ENCODE results near the gene ALDH1A2.

The ALDH1A2 gene

DNA sequence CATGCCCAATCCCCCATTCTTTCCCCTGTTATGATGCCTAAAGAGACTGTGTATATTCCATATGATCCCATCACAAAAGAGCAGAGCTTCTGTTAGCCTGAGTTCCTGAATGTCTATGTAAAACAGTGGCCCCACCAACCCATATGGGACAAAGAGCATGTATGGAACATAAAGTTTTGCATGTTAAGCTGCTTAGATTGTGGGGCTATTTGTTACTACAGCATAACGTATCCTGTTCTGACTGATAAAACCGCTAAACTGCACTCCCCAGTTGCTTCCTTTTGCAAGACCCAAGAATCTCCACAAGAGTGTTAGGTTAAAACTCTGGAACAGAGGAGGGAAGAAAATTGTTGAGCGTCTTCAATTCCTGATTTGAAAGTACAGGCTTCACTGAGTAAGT lies 154.8 kb downstream of the ALDH1A2 start:
- H4K8ac ChIP-seq (ENCODE audit: low read depth, low read length): no peak overlapping the region
- H2BK15ac ChIP-seq (ENCODE audit: low read length): no peak overlapping the region
- H4K91ac ChIP-seq (ENCODE audit: low read depth, low read length, poor library complexity): no peak overlapping the region
- H3K4me2 ChIP-seq (ENCODE audit: insufficient read depth, low read length, poor library complexity, severe bottlenecking): no peak overlapping the region
- H3K18ac ChIP-seq (ENCODE audit: low read length): no peak overlapping the region
- WGBS, 2 donors (ENCODE audit: extremely low coverage in 2 of 2, insufficient read length in 2 of 2, insufficient replicate concordance in 1 of 2): no CpG with 5 or more reads among the region's 3 CpGs
- H2BK12ac ChIP-seq (ENCODE audit: low read length): no peak overlapping the region
- no peak overlapping the region for H2AFZ ChIP-seq (ENCODE audit: low read length)
- no peaks in the 10 kb centered on the region for H3K36me3 ChIP-seq (replicated peaks in 1 of 2; ENCODE audit: control insufficient read depth in 2 of 2, insufficient read depth in 2 of 2, low read length in 2 of 2)
- H3K9me3 ChIP-seq (replicated peaks in 1 of 2; ENCODE audit: control insufficient read depth in 2 of 2, insufficient read depth in 1 of 2, low read depth in 1 of 2, low read length in 2 of 2): no peaks in the 10 kb centered on the region
- no peaks in the 10 kb centered on the region for H3K4me1 ChIP-seq (ENCODE audit: control insufficient read depth in 2 of 2, insufficient read depth in 1 of 2, low read depth in 1 of 2, low read length in 2 of 2)
- peaks cover 0 to 2% (median 0%) of the 10 kb centered on the region in 3 experiments for H3K27me3 ChIP-seq (ENCODE audit: control insufficient read depth in 3 of 3, insufficient read depth in 3 of 3, low read depth in 1 of 3, low read length in 3 of 3)
- H3K9ac ChIP-seq (ENCODE audit: low read depth, low read length, poor library complexity): no peak overlapping the region
- H3K4me3 ChIP-seq (ENCODE audit: low read length in 2 of 2): no peak overlapping the region
- H2BK120ac ChIP-seq (ENCODE audit: low read depth, low read length): no peak overlapping the region
- no peak overlapping the region for H3K23ac ChIP-seq (ENCODE audit: low read depth, low read length, poor library complexity)
- H2AK5ac ChIP-seq (ENCODE audit: low read depth, low read length): no peak overlapping the region
- H3K4ac ChIP-seq (ENCODE audit: low read length): no peak overlapping the region
- no peak overlapping the region for H3K27ac ChIP-seq (replicated peaks; ENCODE audit: low read length)
- no peaks in the 10 kb centered on the region for H3K79me1 ChIP-seq (ENCODE audit: low read depth, low read length)
- no peak overlapping the region for H3K14ac ChIP-seq (ENCODE audit: low read length)
- H2BK5ac ChIP-seq (ENCODE audit: low read length): no peak overlapping the region
- no peak for DNase-seq (ENCODE audit: low spot score)

DNA sequence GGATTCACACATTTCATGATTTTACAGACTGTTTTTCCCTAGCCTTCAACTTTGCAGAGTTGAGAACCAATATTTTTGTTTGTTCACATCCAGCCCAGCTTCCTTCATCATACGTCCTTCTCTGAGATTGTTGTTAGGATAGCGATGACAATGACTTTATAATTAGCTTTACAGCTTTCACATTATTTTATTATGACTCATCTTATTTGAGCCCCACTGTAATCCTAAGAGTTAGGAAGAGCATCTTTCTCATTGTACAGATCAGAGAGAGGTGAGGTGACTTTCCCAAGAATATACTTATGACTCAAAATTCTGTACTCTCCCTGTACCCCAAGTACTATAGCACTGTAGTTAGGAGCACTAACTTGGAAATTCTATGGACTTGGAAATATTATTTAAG lies 156.1 kb downstream of the ALDH1A2 start:
- no peak overlapping the region for H2BK120ac ChIP-seq (ENCODE audit: low read depth, low read length)
- H3K79me1 ChIP-seq (ENCODE audit: low read depth, low read length): no peaks in the 10 kb centered on the region

DNA sequence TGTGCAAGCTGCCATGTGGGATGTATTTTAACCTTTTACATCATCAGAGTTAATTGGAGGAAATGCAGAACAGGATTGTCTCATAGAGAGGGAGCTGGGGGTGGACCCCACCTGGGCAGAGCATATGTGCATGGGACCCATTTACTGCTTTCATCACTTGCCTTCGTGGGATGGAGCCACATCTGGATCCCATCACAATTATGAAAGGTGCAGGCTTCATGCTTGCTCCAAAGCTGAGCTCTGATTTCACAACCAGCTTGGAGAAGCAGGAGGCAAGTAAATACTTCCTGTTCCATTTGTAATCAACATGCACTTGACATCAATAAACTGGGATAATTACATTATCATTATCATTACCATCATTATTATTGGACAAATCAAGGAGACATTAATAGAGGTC lies 161.9 kb downstream of the ALDH1A2 start:
- H3K27me3 ChIP-seq (ENCODE audit: control insufficient read depth in 3 of 3, insufficient read depth in 3 of 3, low read depth in 1 of 3, low read length in 3 of 3): no peaks in the 10 kb centered on the region
- no peak overlapping the region for H2BK120ac ChIP-seq (ENCODE audit: low read depth, low read length)
- H3K4ac ChIP-seq (ENCODE audit: low read length): no peak overlapping the region
- no CpG with 5 or more reads among the region's 1 CpG for WGBS, 2 donors (ENCODE audit: extremely low coverage in 2 of 2, insufficient read length in 2 of 2, insufficient replicate concordance in 1 of 2)
- H3K4me3 ChIP-seq (ENCODE audit: low read length in 2 of 2): no peak overlapping the region
- no peak overlapping the region for H2AK5ac ChIP-seq (ENCODE audit: low read depth, low read length)
- no peak overlapping the region for H4K91ac ChIP-seq (ENCODE audit: low read depth, low read length, poor library complexity)
- H2BK5ac ChIP-seq (ENCODE audit: low read length): no peak overlapping the region
- H3K14ac ChIP-seq (ENCODE audit: low read length): no peak overlapping the region
- no peak overlapping the region for H4K8ac ChIP-seq (ENCODE audit: low read depth, low read length)
- no peak overlapping the region for H2BK15ac ChIP-seq (ENCODE audit: low read length)
- H3K79me1 ChIP-seq (ENCODE audit: low read depth, low read length): no peaks in the 10 kb centered on the region
- DNase-seq (ENCODE audit: low spot score): no peak
- H3K4me1 ChIP-seq (ENCODE audit: control insufficient read depth in 2 of 2, insufficient read depth in 1 of 2, low read depth in 1 of 2, low read length in 2 of 2): no peaks in the 10 kb centered on the region
- no peak overlapping the region for H3K18ac ChIP-seq (ENCODE audit: low read length)
- H3K23ac ChIP-seq (ENCODE audit: low read depth, low read length, poor library complexity): no peak overlapping the region
- no peak overlapping the region for H3K4me2 ChIP-seq (ENCODE audit: insufficient read depth, low read length, poor library complexity, severe bottlenecking)
- H2BK12ac ChIP-seq (ENCODE audit: low read length): no peak overlapping the region
- H3K36me3 ChIP-seq (replicated peaks in 1 of 2; ENCODE audit: control insufficient read depth in 2 of 2, insufficient read depth in 2 of 2, low read length in 2 of 2): no peaks in the 10 kb centered on the region
- no peak overlapping the region for H2AFZ ChIP-seq (ENCODE audit: low read length)
- no peak overlapping the region for H3K27ac ChIP-seq (replicated peaks; ENCODE audit: low read length)
- no peak overlapping the region for H3K9ac ChIP-seq (ENCODE audit: low read depth, low read length, poor library complexity)
- H3K9me3 ChIP-seq (replicated peaks in 1 of 2; ENCODE audit: control insufficient read depth in 2 of 2, insufficient read depth in 1 of 2, low read depth in 1 of 2, low read length in 2 of 2): no peaks in the 10 kb centered on the region

More for the DNA sequence above, 156.1 kb downstream of the ALDH1A2 start:
- Histone ChIP-seq H3K9me3 (replicated peaks in 1 of 2; ENCODE audit: control insufficient read depth in 2 of 2, insufficient read depth in 1 of 2, low read depth in 1 of 2, low read length in 2 of 2) (no peaks in the 10 kb centered on the region), H2BK5ac (ENCODE audit: low read length) (no peak overlapping the region), H3K9ac (ENCODE audit: low read depth, low read length, poor library complexity) (no peak overlapping the region), H3K23ac (ENCODE audit: low read depth, low read length, poor library complexity) (no peak overlapping the region), H2AK5ac (ENCODE audit: low read depth, low read length) (no peak overlapping the region), H3K4me3 (ENCODE audit: low read length in 2 of 2) (no peak overlapping the region), H3K14ac (ENCODE audit: low read length) (no peak overlapping the region), H2BK12ac (ENCODE audit: low read length) (no peak overlapping the region), H3K18ac (ENCODE audit: low read length) (no peak overlapping the region), H2AFZ (ENCODE audit: low read length) (no peak overlapping the region), H3K4me1 (ENCODE audit: control insufficient read depth in 2 of 2, insufficient read depth in 1 of 2, low read depth in 1 of 2, low read length in 2 of 2) (no peaks in the 10 kb centered on the region), H3K4me2 (ENCODE audit: insufficient read depth, low read length, poor library complexity, severe bottlenecking) (no peak overlapping the region), H2BK15ac (ENCODE audit: low read length) (no peak overlapping the region), H4K8ac (ENCODE audit: low read depth, low read length) (no peak overlapping the region), H3K27ac (replicated peaks; ENCODE audit: low read length) (no peak overlapping the region), H3K36me3 (replicated peaks in 1 of 2; ENCODE audit: control insufficient read depth in 2 of 2, insufficient read depth in 2 of 2, low read length in 2 of 2) (no peaks in the 10 kb centered on the region), H3K27me3 (ENCODE audit: control insufficient read depth in 3 of 3, insufficient read depth in 3 of 3, low read depth in 1 of 3, low read length in 3 of 3) (peaks cover 0 to 2% (median 0%) of the 10 kb centered on the region in 3 experiments), H3K4ac (ENCODE audit: low read length) (no peak overlapping the region), H4K91ac (ENCODE audit: low read depth, low read length, poor library complexity) (no peak overlapping the region)
- DNase-seq (ENCODE audit: low spot score): no peak
- no CpG with 5 or more reads among the region's 2 CpGs for WGBS, 2 donors (ENCODE audit: extremely low coverage in 2 of 2, insufficient read length in 2 of 2, insufficient replicate concordance in 1 of 2)

Data from neuronal stem cell (in vitro differentiated cells).